HEK293T (cell line): ENCODE data around the gene ZNF580.

ENCODE experiments used
- CTCF ChIA-PET: fragments of 350-600 bp; formaldehyde crosslinking; extraction: SDS; loops from one replicate; lab custom pipeline; 2021; ENCODE audit warnings: antibody characterized with exemption, inconsistent platforms; lab: Yijun Ruan, JAX
- POLR2A ChIA-PET: fragments of 350-600 bp; formaldehyde crosslinking; extraction: SDS; loops from one replicate; lab custom pipeline; 2020; ENCODE audit warnings: antibody characterized with exemption, inconsistent platforms; lab: Yijun Ruan, JAX
- DNase-seq: peaks from one replicate; pipeline ENCODE4 v3.0.0; 2012; ENCODE audit warnings: mixed read lengths; ENCODE audit errors: extremely low spot score
- ARNT ChIP-seq: fragments of 450-650 bp; IDR thresholded peaks from 2 replicates; pipeline ENCODE4 v1.6.1; 2017; ENCODE audit warnings: mild to moderate bottlenecking
- BHLHE40 ChIP-seq: fragments of 450-650 bp; IDR thresholded peaks from 2 replicates; pipeline ENCODE4 v1.6.1; 2016; ENCODE audit warnings: mild to moderate bottlenecking, moderate library complexity, borderline replicate concordance
- CTBP1 ChIP-seq: fragments of 450-650 bp; IDR thresholded peaks from 2 replicates; pipeline ENCODE4 v1.6.1; 2016; ENCODE audit warnings: borderline replicate concordance
- ELF4 ChIP-seq: fragments of 450-650 bp; IDR thresholded peaks from 2 replicates; pipeline ENCODE4 v1.6.1; 2017; ENCODE audit warnings: antibody characterized with exemption
- FOXA1 ChIP-seq: fragments of 450-650 bp; IDR thresholded peaks from 2 replicates; pipeline ENCODE4 v1.6.1; 2016; ENCODE audit warnings: mild to moderate bottlenecking
- FOXK2 ChIP-seq: fragments of 450-650 bp; IDR thresholded peaks from 2 replicates; pipeline ENCODE4 v1.6.1; 2016; ENCODE audit warnings: mild to moderate bottlenecking
- FOXM1 ChIP-seq: fragments of 450-650 bp; IDR thresholded peaks from 2 replicates; pipeline ENCODE4 v1.6.1; 2017; ENCODE audit warnings: mild to moderate bottlenecking, borderline replicate concordance
- HDGF ChIP-seq: fragments of 450-650 bp; IDR thresholded peaks from 2 replicates; pipeline ENCODE4 v1.6.1; 2017; ENCODE audit warnings: antibody characterized with exemption, borderline replicate concordance
- L3MBTL2 ChIP-seq: fragments of 450-650 bp; conservative IDR thresholded peaks from 2 replicates; pipeline ENCODE4 v1.6.1; 2016; ENCODE audit warnings: mild to moderate bottlenecking
- LEF1 ChIP-seq: fragments of 450-650 bp; IDR thresholded peaks from 2 replicates; pipeline ENCODE4 v1.6.1; 2017; ENCODE audit warnings: mild to moderate bottlenecking, borderline replicate concordance
- NFRKB ChIP-seq: fragments of 450-650 bp; IDR thresholded peaks from 2 replicates; pipeline ENCODE4 v1.6.1; 2016; ENCODE audit warnings: mild to moderate bottlenecking, moderate library complexity
- SP1 ChIP-seq: fragments of 450-650 bp; IDR thresholded peaks from 2 replicates; pipeline ENCODE4 v1.6.1; 2017
- SUZ12 ChIP-seq: fragments of 450-650 bp; IDR thresholded peaks from 2 replicates; pipeline ENCODE4 v1.6.1; 2016; ENCODE audit warnings: mild to moderate bottlenecking
- TARDBP ChIP-seq: fragments of 450-650 bp; IDR thresholded peaks from 2 replicates; pipeline ENCODE4 v1.6.1; 2016
- ZNF384 ChIP-seq: fragments of 450-650 bp; IDR thresholded peaks from 2 replicates; pipeline ENCODE4 v1.6.1; 2016
- TF ChIP-seq, protein P1 (sequence below): fragments of 450-650 bp; IDR thresholded peaks from 2 replicates; pipeline ENCODE4 v1.6.1; 2016

ZNF580 gene

DNA sequence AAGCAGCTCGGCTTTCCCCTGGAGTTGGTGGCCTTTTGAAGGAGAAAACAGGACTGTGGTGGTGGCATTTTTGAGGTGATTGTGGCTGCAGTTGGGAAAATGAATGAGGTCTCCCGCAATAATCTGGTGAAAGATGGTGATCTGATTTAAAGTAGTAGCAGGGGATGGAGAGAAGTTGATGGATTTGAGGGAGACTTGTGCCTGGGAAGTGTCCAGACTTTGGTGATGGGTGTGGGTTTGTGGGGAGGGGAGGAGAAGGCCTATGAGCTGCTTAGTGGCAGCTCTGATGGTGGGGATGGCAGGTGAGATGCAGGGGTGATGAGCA is 30.2 kb downstream of the ZNF580 start:
- POLR2A ChIA-PET: interaction anchor here (0.9 to 1.3 kb wide), 3 partner anchors 14 to 24 kb away, joined by 4 to 8 read pairs (median 5); partner anchors contain the start of gene U2AF2
- TF ChIP-seq TARDBP (no peak), BHLHE40 (no peak), FOXM1 (no peak), ELF4 (no peak), LEF1 (no peak), HDGF (no peak), SP1 (no peak), ARNT (no peak), L3MBTL2 (no peak), CTBP1 (no peak), NFRKB (no peak), FOXK2 (no peak), FOXA1 (no peak), ZNF384 (no peak), SUZ12 (no peak)
- TF ChIP-seq, protein P1, sequence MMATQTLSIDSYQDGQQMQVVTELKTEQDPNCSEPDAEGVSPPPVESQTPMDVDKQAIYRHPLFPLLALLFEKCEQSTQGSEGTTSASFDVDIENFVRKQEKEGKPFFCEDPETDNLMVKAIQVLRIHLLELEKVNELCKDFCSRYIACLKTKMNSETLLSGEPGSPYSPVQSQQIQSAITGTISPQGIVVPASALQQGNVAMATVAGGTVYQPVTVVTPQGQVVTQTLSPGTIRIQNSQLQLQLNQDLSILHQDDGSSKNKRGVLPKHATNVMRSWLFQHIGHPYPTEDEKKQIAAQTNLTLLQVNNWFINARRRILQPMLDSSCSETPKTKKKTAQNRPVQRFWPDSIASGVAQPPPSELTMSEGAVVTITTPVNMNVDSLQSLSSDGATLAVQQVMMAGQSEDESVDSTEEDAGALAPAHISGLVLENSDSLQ: no peak
- CTCF ChIA-PET: interaction anchor here (0.9 to 2.0 kb wide), 6 partner anchors 10 to 72 kb away, joined by 3 to 10 read pairs (median 6); partner anchors contain the start of genes FIZ1 and U2AF2

DNA sequence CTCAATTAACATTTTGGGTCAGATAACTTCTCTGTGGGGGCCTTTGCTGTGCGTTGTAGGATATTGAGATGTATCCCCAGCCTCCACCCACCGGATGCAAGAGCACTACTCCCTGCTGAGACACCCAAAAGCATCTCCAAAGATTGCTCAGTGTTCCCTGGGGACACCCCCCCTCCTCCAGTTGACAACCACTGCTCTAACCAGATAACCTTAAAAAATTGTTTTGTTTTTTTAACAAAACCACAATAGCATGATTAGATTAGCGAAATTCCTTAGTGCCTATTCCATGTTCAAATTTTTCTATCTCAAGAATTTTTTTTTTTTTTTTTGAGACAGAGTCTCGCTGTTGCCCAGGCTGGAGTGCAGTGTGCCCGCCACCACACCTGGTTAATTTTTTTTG is 31.6 kb downstream of the ZNF580 start:
- POLR2A ChIA-PET: no interaction called here
- CTCF ChIA-PET: interaction anchor here (0.6 to 2.0 kb wide), 3 partner anchors 18 to 66 kb away, joined by 4 to 10 read pairs (median 5); partner anchors contain the start of gene U2AF2
- no peak for TF ChIP-seq TARDBP
- no peak for DNase-seq

More for the DNA sequence above, 30.2 kb downstream of the ZNF580 start:
- DNase-seq: no peak

DNA sequence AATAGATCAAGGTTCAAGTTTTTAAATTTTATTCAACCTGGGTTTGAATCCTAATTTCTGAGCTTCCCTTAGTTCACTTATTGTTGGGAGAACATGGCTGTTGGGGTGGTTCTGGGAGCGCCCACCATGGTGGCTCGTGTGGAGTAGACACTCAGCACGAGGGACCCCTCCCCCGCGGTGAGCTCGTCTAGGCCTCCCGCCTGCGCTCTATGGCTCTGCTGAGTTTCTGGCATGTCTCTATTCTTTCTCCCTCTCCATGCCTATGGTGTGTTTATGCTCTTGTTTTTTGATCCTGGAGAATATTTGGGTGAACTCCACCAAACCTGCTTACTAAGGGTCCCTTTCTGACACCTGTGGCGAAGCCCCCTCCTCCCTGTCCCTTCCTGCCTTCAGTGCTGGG is 32.7 kb downstream of the ZNF580 start:
- no peak for DNase-seq
- ChIA-PET POLR2A (interaction anchor here (0.7 to 1.1 kb wide), 2 partner anchors 19 to 21 kb away, joined by 3 to 7 read pairs; partner anchors contain the start of gene U2AF2), CTCF (no interaction called here)
- TF ChIP-seq L3MBTL2: peak; percentile 40; the same call in 1 of the 2 replicates
- no peak for TF ChIP-seq LEF1

DNA sequence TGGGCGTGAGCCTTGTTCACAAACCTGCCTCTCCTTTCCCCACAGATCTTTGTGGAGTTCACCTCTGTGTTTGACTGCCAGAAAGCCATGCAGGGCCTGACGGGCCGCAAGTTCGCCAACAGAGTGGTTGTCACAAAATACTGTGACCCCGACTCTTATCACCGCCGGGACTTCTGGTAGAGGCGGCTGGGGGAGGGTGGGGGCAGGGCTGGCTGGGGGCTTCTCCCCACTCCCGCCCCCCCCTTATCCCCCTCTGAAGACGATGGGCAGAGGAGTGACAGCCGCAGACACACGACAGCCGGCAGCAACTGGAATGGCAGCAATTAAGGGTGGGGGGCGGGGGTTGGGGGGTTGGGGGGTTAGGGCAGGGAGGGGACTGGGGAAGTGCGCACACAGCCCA is 33.1 kb downstream of the ZNF580 start:
- POLR2A ChIA-PET: interaction anchor here (0.7 to 1.1 kb wide), 3 partner anchors 18 to 21 kb away, joined by 3 to 7 read pairs (median 4); partner anchors contain the start of gene U2AF2
- no peak for TF ChIP-seq FOXA1
- TF ChIP-seq HDGF: no peak
- no peak for TF ChIP-seq TARDBP
- TF ChIP-seq ZNF384: no peak
- no peak for TF ChIP-seq NFRKB
- no peak for TF ChIP-seq BHLHE40
- TF ChIP-seq SP1: no peak
- TF ChIP-seq, protein P1: no peak
- no peak for TF ChIP-seq SUZ12
- no peak for TF ChIP-seq CTBP1
- no peak for TF ChIP-seq LEF1
- DNase-seq: no peak
- CTCF ChIA-PET: no interaction called here

DNA sequence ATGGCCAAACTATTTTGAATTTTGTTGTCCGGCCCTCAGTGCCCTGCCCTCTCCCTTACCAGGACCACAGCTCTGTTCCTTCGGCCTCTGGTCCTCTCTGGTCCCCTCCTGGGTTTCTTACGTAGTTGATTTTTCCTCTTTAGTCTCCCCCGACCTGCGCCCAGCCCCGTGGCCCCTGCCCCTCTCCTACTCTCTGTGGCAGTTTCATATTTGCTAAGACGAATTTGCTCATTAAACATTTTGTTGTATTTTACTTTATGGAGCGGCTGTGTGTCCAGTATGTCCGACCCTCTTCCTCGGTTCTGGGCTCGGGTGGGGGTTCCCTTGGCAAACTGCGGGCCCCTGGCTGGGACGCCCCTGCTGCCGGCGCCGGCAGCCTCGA is 33.6 kb downstream of the ZNF580 start:
- DNase-seq: no peak
- CTCF ChIA-PET: no interaction called here
- TF ChIP-seq ELF4: no peak
- no peak for TF ChIP-seq NFRKB
- TF ChIP-seq HDGF: no peak
- POLR2A ChIA-PET: interaction anchor here (0.7 kb wide), 1 partner anchor 18 kb away, joined by 4 read pairs; no protein-coding TSS in a partner anchor

DNA sequence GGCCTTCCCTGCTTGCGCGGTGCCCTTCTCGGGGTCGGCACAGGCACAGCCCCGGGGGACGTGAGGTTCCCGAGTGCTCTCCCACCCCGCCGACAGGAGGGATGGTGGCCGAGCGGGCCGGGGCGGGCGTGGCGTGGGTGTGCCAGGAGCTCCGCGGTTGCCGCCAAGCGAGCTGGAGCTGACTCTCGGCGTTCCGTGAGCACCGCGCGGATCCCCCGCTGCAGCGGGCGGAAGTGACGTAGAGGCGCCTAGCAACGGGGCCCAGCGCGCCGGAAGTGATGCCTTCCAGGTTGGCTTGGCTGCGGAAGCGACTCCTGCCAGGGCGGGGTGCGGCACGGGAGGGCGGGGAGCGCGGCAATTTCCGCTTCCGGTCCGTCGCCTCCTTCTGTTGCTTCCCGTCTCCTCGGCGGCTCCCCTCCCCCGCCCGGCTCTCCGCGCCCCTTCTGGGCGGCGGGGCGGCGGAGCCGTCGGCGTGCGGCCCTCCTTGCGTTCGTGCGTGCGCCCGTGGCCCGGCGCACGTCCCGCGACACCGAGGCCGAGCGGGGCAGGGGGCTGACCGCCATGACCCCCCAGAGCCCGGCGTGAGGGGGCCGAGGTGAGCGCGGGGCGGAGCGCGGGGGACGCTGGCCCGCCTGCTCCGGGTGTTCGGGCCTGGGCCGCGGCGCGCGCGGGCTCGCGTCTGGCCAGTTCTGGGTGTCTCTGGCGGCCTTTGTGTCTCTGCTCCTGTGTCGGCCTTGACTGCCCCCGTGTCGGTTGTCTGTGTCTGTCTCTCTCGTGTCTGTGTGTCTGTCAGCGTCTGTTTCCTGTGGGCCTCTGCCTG is 34.2 kb downstream of the ZNF580 start, which contains the start of gene EPN1:
Gene EPN1 (plus strand): TSS at position 386 of the 820 bp plus-strand sequence. CDS start 3,402 bp downstream, outside the sequence.
- ChIA-PET POLR2A (no interaction called here), CTCF (no interaction called here)
- peak; percentile 99 for DNase-seq
- TF ChIP-seq HDGF (no peak), CTBP1 (no peak), FOXK2 (no peak), NFRKB (no peak), FOXM1 (peak; percentile 57; the same call in 1 of the 2 replicates), L3MBTL2 (0 out of 2 replicates have a peak, but pooled peaks have one; percentile 16), FOXA1 (no peak), SP1 (no peak), ARNT (peak; percentile 63), ELF4 (peak; percentile 32; the same call in 1 of the 2 replicates), TARDBP (no peak), LEF1 (0 out of 2 replicates have a peak, but pooled peaks have one; percentile 29)
